Activated CD8-positive, alpha-beta memory T cell treated with anti-CD3 and anti-CD28 coated beads for 36 hours (primary cell): Measurements from ENCODE around the gene REPIN1. TPM values are rescaled to one million over a fixed set of nuclear protein-coding genes. Genes with fewer than 3 reads are reported as not detected.

Experiments used
- CTCF ChIA-PET: fragments of 350-600 bp; sonication (Branson Sonifier 250); formaldehyde crosslinking; loops from one replicate; lab custom pipeline; 2021; ENCODE audit warnings: antibody characterized with exemption; lab: Charles Lee
- POLR2A ChIA-PET: fragments of 350-600 bp; sonication (Branson Sonifier 250); formaldehyde crosslinking; loops from one replicate; lab custom pipeline; 2021; ENCODE audit warnings: antibody characterized with exemption; lab: Charles Lee
- total RNA-seq, 2 experiments: library from RNA; stranded (reverse); gene quantifications; one replicate each; pipeline ENCODE4 v1.2.3, GENCODE V29; 2021

REPIN1 gene
- total RNA-seq, 2 experiments from 2014 or later = 59.5 to 60.7 TPM

DNA sequence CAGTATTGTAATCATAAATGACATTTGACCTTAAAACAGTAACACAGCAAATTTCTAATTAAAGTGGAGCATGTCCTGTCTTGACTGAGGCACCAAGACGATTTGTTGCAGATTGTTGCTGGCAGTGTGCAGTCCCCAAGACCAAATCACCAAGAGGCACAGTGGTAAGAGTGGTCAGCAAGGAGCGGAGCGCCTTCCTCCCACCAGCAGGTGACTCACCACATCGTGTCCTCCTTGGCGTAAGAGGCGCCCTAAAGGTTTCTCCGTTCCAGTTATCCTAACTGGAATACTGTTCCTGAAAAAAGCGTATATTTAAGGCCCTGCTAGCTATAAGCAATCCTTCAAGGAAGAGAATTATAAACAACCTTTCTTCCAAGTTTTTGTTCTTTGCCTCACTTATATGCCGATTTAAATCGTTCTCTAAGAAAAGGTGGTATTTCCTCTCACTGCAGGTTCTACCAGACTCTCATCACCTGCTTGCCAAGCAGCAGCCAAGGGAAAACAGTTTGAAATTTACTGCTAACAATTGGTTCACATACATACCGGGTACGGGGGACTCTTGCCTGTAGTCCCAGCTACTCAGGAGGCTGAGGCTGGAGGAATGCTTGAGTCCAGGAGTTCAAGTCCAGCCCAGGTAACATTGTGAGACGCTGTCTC is 10.7 kb upstream of the REPIN1 start:
- POLR2A ChIA-PET = interaction anchor here (1.4 kb wide), 2 partner anchors 10 to 48 kb away, joined by 3 to 4 read pairs; partner anchors contain the start of gene REPIN1
- CTCF ChIA-PET = interaction anchor here (0.7 kb wide), 1 partner anchor 31 kb away, joined by 3 read pairs; no protein-coding TSS in a partner anchor

DNA sequence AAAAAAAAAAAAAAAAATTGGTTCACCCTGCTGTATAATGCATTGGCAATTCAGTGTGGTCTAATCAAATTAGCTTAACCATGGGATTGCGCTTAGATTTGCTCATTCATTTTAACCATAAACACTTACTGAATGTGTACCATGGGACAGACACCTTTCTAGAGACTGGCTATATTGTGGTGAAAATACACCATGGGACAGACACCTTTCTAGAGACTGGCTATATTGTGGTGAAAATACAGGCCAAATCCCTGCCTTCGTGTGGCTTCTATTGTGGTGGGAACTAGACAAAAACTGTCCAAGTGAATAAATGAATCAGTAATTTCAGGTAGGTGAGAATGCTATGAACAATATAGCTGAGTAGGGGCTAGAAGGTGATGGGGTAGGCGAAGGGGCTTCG is 10.2 kb upstream of the REPIN1 start:
- ChIA-PET CTCF (no interaction called here), POLR2A (interaction anchor here (1.4 kb wide), 2 partner anchors 10 to 47 kb away, joined by 3 to 4 read pairs; partner anchors contain the start of gene REPIN1)

- CTCF ChIA-PET = no interaction called here
- POLR2A ChIA-PET = interaction anchor here (1.4 kb wide), 1 partner anchor 47 kb away, joined by 3 read pairs; a partner anchor contains a TSS
These were observed 9.5 kb upstream of the REPIN1 start for GRCh38 chr7:150358988-150359621.

GRCh38 chr7:150359622-150360362 is 8.8 kb upstream of the REPIN1 start:
- CTCF ChIA-PET = no interaction called here
- POLR2A ChIA-PET = no interaction called here

DNA sequence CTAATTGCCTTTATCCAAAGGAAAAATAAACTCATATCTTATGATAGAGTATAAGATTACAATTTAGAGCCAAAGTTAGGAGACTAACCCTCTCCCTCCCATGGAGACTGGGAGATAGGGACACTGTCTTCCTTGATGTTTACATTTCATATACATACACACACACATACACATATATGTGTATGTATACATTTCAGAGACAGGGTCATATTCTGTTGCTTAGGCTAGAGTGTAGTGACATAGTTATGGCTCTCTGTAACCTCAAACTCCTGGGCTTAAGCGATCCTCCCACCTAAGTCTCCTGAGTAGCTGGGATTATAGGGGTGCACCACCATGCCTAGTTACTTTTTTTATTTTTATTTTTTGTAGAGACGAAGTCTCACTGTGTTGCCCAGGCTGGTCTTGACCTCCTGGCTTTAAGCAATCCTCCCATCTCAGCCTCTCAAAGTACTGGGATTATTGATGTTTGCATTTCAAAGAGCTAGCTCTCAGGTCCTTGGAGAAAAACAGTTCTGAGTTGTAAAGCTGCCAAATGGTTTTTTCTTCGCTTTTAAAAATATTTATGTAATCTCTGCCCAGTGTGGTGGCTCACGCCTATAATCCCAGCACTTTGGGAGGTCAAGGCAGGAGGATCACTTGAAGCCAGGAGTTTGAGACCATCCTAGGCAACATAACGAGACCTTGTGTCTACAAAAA is 8.1 kb upstream of the REPIN1 start:
- ChIA-PET CTCF (no interaction called here), POLR2A (no interaction called here)

- POLR2A ChIA-PET = no interaction called here
- CTCF ChIA-PET = no interaction called here
These were observed 7.2 kb upstream of the REPIN1 start for GRCh38 chr7:150361402-150361801.

- POLR2A ChIA-PET = no interaction called here
- CTCF ChIA-PET = no interaction called here
These were observed 6.6 kb upstream of the REPIN1 start for GRCh38 chr7:150361807-150362621.

DNA sequence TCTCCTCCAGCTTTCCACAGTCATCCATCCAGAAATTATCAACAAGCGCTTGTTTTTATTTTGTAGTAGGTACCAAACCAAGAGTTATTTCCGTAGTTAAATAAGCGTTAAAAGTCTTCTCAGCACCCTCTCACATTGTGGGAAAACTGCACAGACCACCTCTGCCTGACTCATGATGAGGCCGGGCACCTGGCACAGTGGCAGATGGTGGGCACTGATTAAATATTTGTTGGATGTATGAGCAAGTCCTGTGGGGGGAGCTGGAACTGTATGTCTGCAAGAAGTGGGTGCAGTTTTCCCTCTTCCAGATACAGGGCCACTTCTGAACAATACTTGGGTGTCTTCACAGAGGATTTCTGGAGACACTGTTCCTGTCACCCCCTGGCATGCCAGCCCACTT is 5.3 kb upstream of the REPIN1 start:
- ChIA-PET POLR2A (no interaction called here), CTCF (interaction anchor here (0.6 kb wide), 1 partner anchor 254 kb away, joined by 3 read pairs; no protein-coding TSS in a partner anchor)

- ChIA-PET CTCF (interaction anchor here (0.6 kb wide), 1 partner anchor 42 kb away, joined by 3 read pairs; no protein-coding TSS in a partner anchor), POLR2A (no interaction called here)
These were observed 4.8 kb upstream of the REPIN1 start for GRCh38 chr7:150363872-150364271.

- ChIA-PET CTCF (no interaction called here), POLR2A (no interaction called here)
These were observed 3.4 kb upstream of the REPIN1 start for GRCh38 chr7:150365194-150365593.

DNA sequence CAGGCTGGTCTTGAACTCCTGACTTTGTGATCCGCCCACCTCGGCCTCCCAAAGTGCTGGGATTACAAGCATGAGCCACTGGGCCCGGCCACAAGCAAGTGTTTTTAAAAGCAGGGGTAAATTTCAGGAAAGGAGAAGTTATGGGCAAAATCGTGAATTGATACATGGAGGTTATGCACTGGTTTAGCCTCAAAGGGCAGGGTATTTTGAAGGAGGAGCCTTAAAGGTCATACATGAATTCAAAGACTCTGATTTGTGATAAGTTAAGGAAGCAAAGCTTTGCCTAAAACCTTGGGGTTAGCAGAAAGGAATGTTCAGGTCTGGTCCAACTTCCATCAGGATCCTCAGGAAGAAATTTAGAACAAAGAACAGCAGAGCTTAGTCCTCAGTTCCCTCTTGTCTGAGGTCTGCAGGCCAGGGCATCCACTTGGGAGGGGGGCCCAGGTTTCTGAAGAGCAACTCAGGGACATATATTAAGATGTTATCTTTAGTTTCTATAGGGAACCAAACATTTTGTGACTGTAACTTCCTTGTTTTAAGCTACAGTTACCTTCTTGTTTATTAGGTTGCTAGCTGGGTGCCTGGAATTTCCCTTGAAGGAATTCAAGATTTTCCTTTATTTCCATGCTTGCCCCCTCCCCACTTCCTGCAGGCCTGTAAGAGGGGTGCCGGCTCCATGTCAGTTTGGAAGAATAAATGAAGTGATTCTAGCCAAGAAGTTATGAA is 2.8 kb upstream of the REPIN1 start:
- CTCF ChIA-PET = no interaction called here
- POLR2A ChIA-PET = interaction anchor here (1.2 kb wide), 1 partner anchor 391 kb away, joined by 6 read pairs; no protein-coding TSS in a partner anchor

- POLR2A ChIA-PET = interaction anchor here (0.9 to 1.1 kb wide), 2 partner anchors 10 to 39 kb away, joined by 4 to 8 read pairs; no protein-coding TSS in a partner anchor
- CTCF ChIA-PET = interaction anchor here (1.0 to 1.2 kb wide), 2 partner anchors 10 to 38 kb away, joined by 4 to 5 read pairs; a partner anchor contains a TSS
These were observed 936 bp upstream of the REPIN1 start for GRCh38 chr7:150367677-150368095.

- ChIA-PET CTCF (interaction anchor here (1.0 to 1.6 kb wide), 4 partner anchors 9 to 80 kb away, joined by 4 to 8 read pairs (median 5); no protein-coding TSS in a partner anchor), POLR2A (interaction anchor here (0.6 to 2.3 kb wide), 7 partner anchors 9 to 1344 kb away, joined by 3 to 10 read pairs (median 4); partner anchors contain the start of genes ACTR3C and LRRC61)
These were observed 494 bp downstream of the REPIN1 start for GRCh38 chr7:150368884-150369747.

GRCh38 chr7:150369748-150370501 is 1.3 kb downstream of the REPIN1 start:
- ChIA-PET POLR2A (interaction anchor here (0.6 to 2.3 kb wide), 5 partner anchors 8 to 1343 kb away, joined by 3 to 10 read pairs (median 3); a partner anchor contains a TSS), CTCF (interaction anchor here (1.6 kb wide), 1 partner anchor 35 kb away, joined by 5 read pairs; no protein-coding TSS in a partner anchor)

GRCh38 chr7:150370612-150371071 is 2.0 kb downstream of the REPIN1 start:
- ChIA-PET POLR2A (no interaction called here), CTCF (interaction anchor here (1.6 kb wide), 1 partner anchor 34 kb away, joined by 5 read pairs; no protein-coding TSS in a partner anchor)
